ENCODE results near the gene QRSL1. TPM values are rescaled to one million over a fixed set of nuclear protein-coding genes. Genes with fewer than 3 reads are reported as not detected.
"Not testable (repeated sequence)": the region's sequence is repeated elsewhere in the genome, so short reads cannot be mapped to it uniquely, and the experiment has no call there.

The QRSL1 gene
- 10 to 100 TPM; 15.7 to 19.1 (median 18.2) TPM for polyA plus RNA-seq (ENCODE audit: insufficient read length in 3 of 3)

GRCh38 chr6:106629103-106629858, at the start of gene QRSL1, which contains the start of gene RTN4IP1:
Gene QRSL1 (plus strand): TSS chr6:106629578. CDS start chr6:106629682, 104 bp downstream.
Gene RTN4IP1 (minus strand): TSS chr6:106629498. CDS start chr6:106629021, 477 bp downstream.
- DNase-seq (ENCODE audit: low read depth in 3 of 3, low spot score in 2 of 3): peak; percentile 92 to 95 (median 95)

- DNase-seq (ENCODE audit: low read depth in 3 of 3, low spot score in 2 of 3): no peak
Measured at GRCh38 chr6:106581468-106581867, 47.9 kb upstream of the QRSL1 start.

GRCh38 chr6:106586815-106587415, 42.5 kb upstream of the QRSL1 start:
- DNase-seq (ENCODE audit: low read depth in 3 of 3, low spot score in 2 of 3): no peak

- DNase-seq (ENCODE audit: low read depth in 3 of 3, low spot score in 2 of 3): not testable (repeated sequence)
Measured at GRCh38 chr6:106588937-106589336, 40.4 kb upstream of the QRSL1 start.

- no peak for DNase-seq (ENCODE audit: low read depth in 3 of 3, low spot score in 2 of 3)
Measured at GRCh38 chr6:106591111-106591825, 38.1 kb upstream of the QRSL1 start.

- no peak for DNase-seq (ENCODE audit: low read depth in 3 of 3, low spot score in 2 of 3)
Measured at GRCh38 chr6:106599440-106599839, 29.9 kb upstream of the QRSL1 start.

GRCh38 chr6:106600329-106600728, 29.0 kb upstream of the QRSL1 start:
- no peak for DNase-seq (ENCODE audit: low read depth in 3 of 3, low spot score in 2 of 3)

- no peak for DNase-seq (ENCODE audit: low read depth in 3 of 3, low spot score in 2 of 3)
Measured at GRCh38 chr6:106608080-106608668, 21.2 kb upstream of the QRSL1 start.

- DNase-seq (ENCODE audit: low read depth in 3 of 3, low spot score in 2 of 3): no peak
Measured at GRCh38 chr6:106609699-106610098, 19.7 kb upstream of the QRSL1 start.

- no peak for DNase-seq (ENCODE audit: low read depth in 3 of 3, low spot score in 2 of 3)
Measured at GRCh38 chr6:106611030-106611429, 18.3 kb upstream of the QRSL1 start.

- DNase-seq (ENCODE audit: low read depth in 3 of 3, low spot score in 2 of 3): no peak
Measured at GRCh38 chr6:106612671-106613416, 16.5 kb upstream of the QRSL1 start.

- no peak for DNase-seq (ENCODE audit: low read depth in 3 of 3, low spot score in 2 of 3)
Measured at GRCh38 chr6:106613590-106613989, 15.8 kb upstream of the QRSL1 start.

- no peak for DNase-seq (ENCODE audit: low read depth in 3 of 3, low spot score in 2 of 3)
Measured at GRCh38 chr6:106614166-106614565, 15.2 kb upstream of the QRSL1 start.

- DNase-seq (ENCODE audit: low read depth in 3 of 3, low spot score in 2 of 3): no peak
Measured at GRCh38 chr6:106614592-106615257, 14.7 kb upstream of the QRSL1 start.

GRCh38 chr6:106617302-106617701, 12.1 kb upstream of the QRSL1 start:
- no peak for DNase-seq (ENCODE audit: low read depth in 3 of 3, low spot score in 2 of 3)

- DNase-seq (ENCODE audit: low read depth in 3 of 3, low spot score in 2 of 3): no peak
Measured at GRCh38 chr6:106617857-106618256, 11.5 kb upstream of the QRSL1 start.

GRCh38 chr6:106618324-106618723, 11.1 kb upstream of the QRSL1 start:
- DNase-seq (ENCODE audit: low read depth in 3 of 3, low spot score in 2 of 3): no peak

GRCh38 chr6:106619223-106619622, 10.2 kb upstream of the QRSL1 start:
- DNase-seq (ENCODE audit: low read depth in 3 of 3, low spot score in 2 of 3): no peak

- DNase-seq (ENCODE audit: low read depth in 3 of 3, low spot score in 2 of 3): no peak
Measured at GRCh38 chr6:106620931-106621672, 8.3 kb upstream of the QRSL1 start.
